Embryonic facial prominence (tissue), 1 donor: Measurements from ENCODE around the gene SIRT6.
"Not testable (repeated sequence)": the region's sequence is repeated elsewhere in the genome, so short reads cannot be mapped to it uniquely, and the experiment has no call there.

Experiments used
- DNase-seq: peaks from one replicate; pipeline ENCODE4 v3.0.0-alpha.2; 2016; ENCODE audit errors: extremely low spot score

Gene SIRT6

GRCh38 chr19:4174895-4175668 is 7.3 kb downstream of the SIRT6 start:
- DNase-seq = no peak

GRCh38 chr19:4174213-4174894 is 8.0 kb downstream of the SIRT6 start:
- no peak for DNase-seq

GRCh38 chr19:4173479-4174212 is 8.7 kb downstream of the SIRT6 start:
- DNase-seq = no peak

GRCh38 chr19:4172861-4173473 is 9.4 kb downstream of the SIRT6 start:
- DNase-seq = no peak

- no peak for DNase-seq
Measured at GRCh38 chr19:4171676-4172075, 10.7 kb downstream of the SIRT6 start.

GRCh38 chr19:4164262-4164661 is 18.1 kb downstream of the SIRT6 start:
- no peak for DNase-seq

- DNase-seq = no peak
Measured at GRCh38 chr19:4161415-4162077, 20.8 kb downstream of the SIRT6 start.

GRCh38 chr19:4157971-4158370 is 24.4 kb downstream of the SIRT6 start:
- DNase-seq = not testable (repeated sequence)

GRCh38 chr19:4157164-4157563 is 25.2 kb downstream of the SIRT6 start:
- DNase-seq = no peak

GRCh38 chr19:4154571-4155312 is 27.6 kb downstream of the SIRT6 start:
- no peak for DNase-seq

- no peak for DNase-seq
Measured at GRCh38 chr19:4152241-4152998, 29.9 kb downstream of the SIRT6 start.

GRCh38 chr19:4151623-4152022 is 30.7 kb downstream of the SIRT6 start:
- no peak for DNase-seq

GRCh38 chr19:4149518-4150288 is 32.7 kb downstream of the SIRT6 start:
- no peak for DNase-seq

GRCh38 chr19:4144666-4145249 is 37.6 kb downstream of the SIRT6 start:
- no peak for DNase-seq

- not testable (repeated sequence) for DNase-seq
Measured at GRCh38 chr19:4142916-4143315, 39.4 kb downstream of the SIRT6 start.

- DNase-seq = peak; percentile 21
Measured at GRCh38 chr19:4140237-4140711, 42.1 kb downstream of the SIRT6 start.

- DNase-seq = no peak
Measured at GRCh38 chr19:4139614-4140236, 42.6 kb downstream of the SIRT6 start.

GRCh38 chr19:4138445-4138844 is 43.9 kb downstream of the SIRT6 start:
- DNase-seq = no peak
